Measurements from ENCODE around the gene CXorf66.
"Not testable (repeated sequence)": the region's sequence is repeated elsewhere in the genome, so short reads cannot be mapped to it uniquely, and the experiment has no call there.

CXorf66 gene, protein sequence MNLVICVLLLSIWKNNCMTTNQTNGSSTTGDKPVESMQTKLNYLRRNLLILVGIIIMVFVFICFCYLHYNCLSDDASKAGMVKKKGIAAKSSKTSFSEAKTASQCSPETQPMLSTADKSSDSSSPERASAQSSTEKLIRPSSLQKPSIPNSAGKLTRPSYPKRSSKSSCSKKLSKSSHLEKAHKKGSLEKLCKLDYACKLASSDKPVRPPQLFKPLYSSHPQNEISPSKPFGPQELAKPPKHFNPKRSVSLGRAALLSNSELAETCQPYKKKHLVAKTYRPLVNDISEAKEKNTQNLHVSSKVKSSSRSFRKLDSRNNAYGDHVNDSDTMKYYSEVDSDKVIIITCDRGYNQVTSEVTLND

GRCh38 chrX:139965421-139965820 is at the start of gene CXorf66:
TSS of gene CXorf66 (minus strand) at chrX:139965521. CDS start at chrX:139965496, 25 bp downstream.
- DNase-seq = no peak

GRCh38 chrX:139982856-139983255 is 17.5 kb upstream of the CXorf66 start:
- DNase-seq = no peak

- no peak for DNase-seq
These were observed 9.2 kb upstream of the CXorf66 start for GRCh38 chrX:139974471-139974870.

DNA sequence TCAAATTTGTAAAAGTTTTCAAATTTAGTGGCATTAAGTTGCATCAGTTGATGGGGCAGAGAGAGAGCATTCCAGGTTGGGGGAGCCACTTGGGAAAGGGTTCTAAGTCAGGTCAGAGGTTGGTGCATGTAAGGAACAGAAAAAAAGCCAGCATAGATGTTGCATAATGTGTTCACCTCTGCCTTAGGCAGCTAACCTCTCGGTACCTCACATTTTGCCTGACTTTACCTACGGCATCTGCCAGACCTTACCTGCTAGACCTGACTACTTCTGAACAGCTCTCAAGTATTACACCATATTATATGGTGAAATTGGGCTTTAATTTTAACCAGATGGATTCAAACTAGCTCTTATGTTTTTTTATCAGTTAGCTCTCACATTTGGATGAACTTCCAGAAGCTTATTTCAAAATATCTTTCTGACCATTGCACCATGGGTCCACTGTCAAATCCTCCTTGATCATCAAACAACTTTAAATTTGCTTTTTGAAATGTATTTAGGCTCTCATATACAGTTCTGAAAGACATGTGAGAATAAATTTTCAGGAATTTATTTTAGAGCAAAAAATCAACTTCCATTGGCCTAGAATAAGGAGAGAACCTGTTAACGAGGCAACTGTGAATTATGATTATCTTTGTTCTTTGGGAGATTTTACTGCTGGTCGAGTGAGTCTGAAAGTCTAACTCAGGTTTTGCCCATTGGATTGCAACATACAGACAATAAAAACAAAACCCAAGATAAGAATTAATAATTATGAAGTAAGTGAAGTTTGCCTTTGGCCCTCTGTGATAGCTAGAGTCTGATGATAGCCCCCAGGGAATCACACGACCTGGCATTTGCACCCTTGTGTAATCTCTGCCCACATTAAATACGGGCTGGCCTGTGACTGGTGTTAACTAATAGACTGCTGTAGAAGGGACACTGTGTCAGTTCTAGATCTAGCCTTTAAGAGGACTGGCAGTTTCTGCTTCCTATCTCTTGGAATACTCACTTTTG is 7.6 kb upstream of the CXorf66 start:
- no peak for DNase-seq

DNA sequence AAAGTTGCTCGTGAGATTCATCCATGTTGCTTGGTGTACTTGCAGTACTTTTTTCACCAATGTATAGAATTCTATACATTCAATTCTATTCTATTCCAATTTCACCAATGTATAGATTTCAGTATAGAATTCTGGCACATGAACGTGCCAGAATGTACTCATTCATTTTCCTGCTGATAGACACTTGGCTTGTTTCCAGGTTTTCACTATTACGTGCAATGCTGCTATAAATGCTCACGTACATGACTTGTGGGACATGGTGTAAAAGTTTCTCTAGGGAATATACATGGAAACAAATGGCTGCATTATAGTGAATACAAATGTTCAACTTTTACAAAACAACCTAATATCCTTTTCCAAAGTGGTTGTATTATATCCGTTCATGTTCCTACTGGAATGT is 6.8 kb upstream of the CXorf66 start:
- no peak for DNase-seq

- DNase-seq = no peak
These were observed 6.1 kb upstream of the CXorf66 start for GRCh38 chrX:139971394-139971749.

DNA sequence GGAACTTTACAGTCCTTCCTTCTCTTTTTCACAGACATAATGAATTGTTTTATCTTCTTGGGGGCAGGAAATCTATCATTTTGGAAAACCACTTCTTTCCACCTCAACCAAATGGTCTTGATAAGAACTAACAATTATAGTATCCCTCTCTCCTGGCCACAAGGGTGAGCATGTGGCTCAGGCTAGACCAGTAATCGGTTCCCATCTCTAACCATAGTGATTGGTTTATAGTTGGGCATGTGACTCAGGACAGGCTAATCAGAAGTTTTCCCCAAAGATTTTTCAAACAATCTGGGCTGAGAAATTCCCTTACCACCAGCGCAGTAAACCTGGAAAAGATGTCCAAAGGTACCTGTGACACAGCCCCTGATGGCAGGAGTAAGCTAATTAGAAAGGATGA is 4.0 kb upstream of the CXorf66 start:
- no peak for DNase-seq

DNA sequence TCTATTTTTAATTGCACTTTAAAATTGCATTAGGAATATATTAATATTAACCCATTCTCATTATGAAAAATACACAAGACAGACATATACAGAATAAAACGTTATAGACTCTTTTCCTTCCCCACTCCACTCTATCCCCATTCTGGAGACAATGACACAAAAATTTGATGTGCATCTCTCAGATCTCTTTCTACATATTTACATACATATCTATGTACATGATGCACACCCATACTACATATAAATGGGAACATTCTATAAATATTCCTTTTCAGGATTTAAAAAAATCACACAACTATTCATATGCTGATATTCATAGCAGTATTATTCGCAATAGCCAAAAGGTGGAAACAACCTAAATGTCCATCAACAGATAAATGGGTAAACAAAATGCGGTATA is 2.4 kb upstream of the CXorf66 start:
- DNase-seq = no peak

- peak; percentile 8 for DNase-seq
These were observed 2.0 kb upstream of the CXorf66 start for GRCh38 chrX:139967300-139967699.

GRCh38 chrX:139966159-139966558 is 838 bp upstream of the CXorf66 start:
- not testable (repeated sequence) for DNase-seq

GRCh38 chrX:139961091-139961490 is 4.2 kb downstream of the CXorf66 start:
- DNase-seq = not testable (repeated sequence)

- DNase-seq = no peak
These were observed 15.6 kb downstream of the CXorf66 start for GRCh38 chrX:139949703-139950102.

DNA sequence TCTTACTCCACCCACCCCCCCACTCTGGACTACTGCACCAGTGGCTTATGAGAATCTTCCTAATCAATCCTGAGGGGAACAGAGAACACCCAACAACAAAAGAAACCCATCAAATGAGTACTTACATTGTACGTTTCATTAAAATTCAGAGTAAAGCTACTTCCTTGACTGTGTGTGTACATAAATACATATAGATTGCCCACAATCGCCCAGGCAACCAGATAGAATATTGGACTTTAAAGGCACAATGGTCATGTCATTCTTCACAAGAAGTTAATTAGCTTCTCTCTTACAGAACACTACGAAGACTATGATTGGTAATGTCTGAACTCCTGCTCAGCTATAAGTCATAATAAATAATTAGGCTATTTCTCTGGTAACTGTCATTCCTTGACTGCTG is 20.2 kb downstream of the CXorf66 start:
- no peak for DNase-seq

GRCh38 chrX:139936259-139936658 is 29.1 kb downstream of the CXorf66 start:
- DNase-seq = no peak

GRCh38 chrX:139933904-139934303 is 31.4 kb downstream of the CXorf66 start:
- no peak for DNase-seq

GRCh38 chrX:139932901-139933796 is 32.2 kb downstream of the CXorf66 start, which contains the start of gene ATP11C:
TSS of gene ATP11C (minus strand) at chrX:139933053. CDS start at chrX:139932042, 1,011 bp downstream.
- DNase-seq = peak; percentile 87

GRCh38 chrX:139932073-139932900 is 33.0 kb downstream of the CXorf66 start:
- DNase-seq = peak; percentile 39

DNA sequence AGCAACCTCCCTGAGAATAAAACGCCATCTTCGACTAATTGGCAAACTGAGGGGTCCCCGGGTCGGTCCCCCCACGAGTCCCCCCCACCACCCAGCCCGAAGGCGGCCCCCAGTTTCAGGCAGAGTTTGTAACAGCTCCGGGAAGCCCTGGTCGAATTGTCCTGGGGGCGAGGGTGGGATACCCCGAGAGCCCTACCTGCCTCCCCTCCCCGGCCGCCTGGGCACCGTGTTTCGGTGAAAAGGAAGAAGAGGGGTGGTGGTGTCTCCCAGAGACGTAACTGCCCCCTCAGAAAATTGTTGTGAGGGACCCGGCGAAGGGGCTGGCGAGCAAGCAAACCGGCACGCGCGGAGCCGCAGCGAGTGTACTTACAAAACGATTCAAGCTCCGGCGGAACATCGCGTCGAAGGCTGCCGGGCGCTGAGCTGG is 33.7 kb downstream of the CXorf66 start:
- DNase-seq = no peak

DNA sequence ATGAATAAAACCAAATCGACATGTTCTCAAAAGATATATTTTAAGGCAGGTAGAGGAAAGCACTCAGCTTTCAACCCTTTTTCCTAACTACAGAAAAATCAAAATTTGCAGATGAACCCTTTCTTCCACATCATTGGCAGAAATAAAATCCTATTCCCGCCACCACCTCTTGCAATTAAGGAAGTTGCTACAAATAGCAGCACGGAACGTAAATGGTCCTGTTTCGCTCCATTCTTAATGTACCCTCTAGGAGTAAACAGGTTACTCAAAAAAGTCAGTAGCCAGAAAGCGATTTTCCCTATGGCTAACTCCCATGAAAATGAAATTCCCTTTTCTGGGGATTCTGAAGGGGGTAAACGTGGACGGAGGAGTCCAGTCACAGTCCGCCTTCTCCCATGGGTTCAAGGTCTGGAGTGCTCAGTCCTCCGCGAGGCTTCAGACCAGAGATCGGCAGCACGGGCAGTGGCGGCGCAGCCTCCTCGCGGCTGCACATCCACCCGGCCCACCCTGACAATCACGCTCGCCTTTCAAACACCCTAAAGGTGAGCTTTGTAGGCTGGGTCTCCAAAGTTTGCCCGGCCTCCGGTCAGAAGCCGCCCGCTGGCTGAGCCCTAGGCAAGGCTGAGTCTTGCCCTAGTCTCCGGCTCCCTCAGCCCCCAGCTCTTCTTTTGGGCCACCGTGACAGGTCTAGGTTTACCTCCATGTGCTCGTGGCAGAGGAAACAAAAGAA is 34.2 kb downstream of the CXorf66 start:
- peak; percentile 29 for DNase-seq

- DNase-seq = no peak
These were observed 34.9 kb downstream of the CXorf66 start for GRCh38 chrX:139930401-139930800.

DNA sequence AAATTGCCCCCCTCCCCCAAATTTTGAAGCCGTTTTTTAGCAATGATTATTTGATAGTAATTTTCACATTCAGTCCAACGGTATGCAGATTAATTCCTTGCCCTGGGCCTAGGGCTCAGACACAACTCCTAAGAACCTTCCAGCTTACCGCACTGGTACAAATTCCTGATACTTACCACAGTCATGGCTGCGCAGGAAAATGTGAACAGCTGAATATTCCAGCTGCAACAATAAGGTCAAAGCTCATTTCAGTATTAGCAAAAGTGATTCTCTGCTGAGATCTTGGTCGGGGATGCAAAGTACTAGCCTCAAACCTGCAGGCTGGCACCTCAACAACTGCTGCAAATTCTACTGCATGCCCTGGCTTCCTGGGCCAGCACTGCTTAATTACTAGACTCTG is 35.4 kb downstream of the CXorf66 start:
- no peak for DNase-seq
